HUES6 (cell line): ENCODE results near the gene DHRS2.
"Not testable (repeated sequence)": the region's sequence is repeated elsewhere in the genome, so short reads cannot be mapped to it uniquely, and the experiment has no call there.

ENCODE experiments used
- H3K27ac ChIP-seq: 2 replicates; pipeline ENCODE4 v1.7.0; 2013; ENCODE audit warnings: low read depth, mild to moderate bottlenecking, low read length, inconsistent platforms
- H3K27me3 ChIP-seq: 2 replicates; pipeline ENCODE4 v1.6.1; 2013; ENCODE audit warnings: low read length; ENCODE audit not compliant: control insufficient read depth, insufficient read depth
- H3K36me3 ChIP-seq: 2 replicates; pipeline ENCODE4 v1.6.1; 2013; ENCODE audit warnings: low read length; ENCODE audit not compliant: control insufficient read depth, insufficient read depth
- H3K4me1 ChIP-seq: 2 replicates; pipeline ENCODE4 v1.6.1; 2013; ENCODE audit warnings: low read length; ENCODE audit not compliant: control insufficient read depth, insufficient read depth
- H3K4me3 ChIP-seq: 2 replicates; pipeline ENCODE4 v1.5.1; 2013; ENCODE audit warnings: low read depth, low read length
- H3K9ac ChIP-seq: one replicate; pipeline ENCODE4 v1.6.1; 2013; ENCODE audit warnings: mild to moderate bottlenecking, low read length
- H3K9me3 ChIP-seq: 2 replicates; pipeline ENCODE4 v1.6.1; 2013; ENCODE audit warnings: low read depth, low read length; ENCODE audit not compliant: control insufficient read depth, insufficient read depth

Gene DHRS2, protein sequence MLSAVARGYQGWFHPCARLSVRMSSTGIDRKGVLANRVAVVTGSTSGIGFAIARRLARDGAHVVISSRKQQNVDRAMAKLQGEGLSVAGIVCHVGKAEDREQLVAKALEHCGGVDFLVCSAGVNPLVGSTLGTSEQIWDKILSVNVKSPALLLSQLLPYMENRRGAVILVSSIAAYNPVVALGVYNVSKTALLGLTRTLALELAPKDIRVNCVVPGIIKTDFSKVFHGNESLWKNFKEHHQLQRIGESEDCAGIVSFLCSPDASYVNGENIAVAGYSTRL

GRCh38 chr14:23636317-23637211, at the start of gene DHRS2:
Gene DHRS2, plus strand, starts transcription at chr14:23636364. Its CDS starts 2,501 bp downstream, at chr14:23638865.
- peaks cover 6% of the 10 kb centered on the region; the same call in 1 of the 2 replicates for H3K9me3 ChIP-seq
- H3K4me1 ChIP-seq: peaks cover 18% of the 10 kb centered on the region
- no peak within 1 kb of the TSS for H3K9ac ChIP-seq
- no peaks in the 10 kb centered on the region for H3K27me3 ChIP-seq
- H3K27ac ChIP-seq: no peak within 1 kb of the TSS
- no peaks in the 10 kb centered on the region for H3K36me3 ChIP-seq
- H3K4me3 ChIP-seq: no peak within 1 kb of the TSS

DNA sequence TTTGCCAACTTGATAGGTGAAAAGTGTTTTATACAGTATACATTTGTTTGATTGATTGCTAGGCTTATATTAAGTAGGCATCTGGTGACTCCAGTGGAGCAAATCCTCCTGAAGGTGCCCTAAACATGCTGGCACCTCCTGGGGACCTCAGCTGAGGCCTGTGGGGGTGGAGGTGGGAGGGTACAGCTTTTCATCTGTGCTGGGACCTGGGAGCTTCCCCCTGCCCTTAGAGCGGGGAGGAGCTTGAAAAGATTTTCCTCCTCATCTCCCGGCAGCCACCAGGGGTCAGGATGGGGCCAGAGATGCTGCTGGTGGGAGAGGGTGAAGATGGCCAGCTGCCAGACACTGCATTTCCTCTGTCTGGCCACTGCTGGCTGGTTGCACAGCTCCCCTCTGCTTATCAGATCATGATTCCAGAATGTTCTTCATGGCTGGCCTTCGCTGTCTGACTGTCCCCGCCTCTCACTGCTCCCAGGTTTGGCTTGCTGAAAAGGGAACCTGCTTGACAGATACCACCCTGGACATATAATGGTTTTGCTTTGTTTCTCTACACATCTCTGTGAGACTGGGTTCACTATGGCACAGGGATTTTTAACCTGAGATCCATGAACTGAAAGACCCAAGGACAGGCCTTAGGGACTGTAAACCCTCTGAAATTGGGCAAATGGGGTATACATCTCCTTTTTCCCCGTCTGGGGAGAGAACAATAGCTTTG, 47.1 kb upstream of the DHRS2 start:
- Histone ChIP-seq H3K36me3 (no peaks in the 10 kb centered on the region), H3K27me3 (no peaks in the 10 kb centered on the region), H3K9me3 (no peaks in the 10 kb centered on the region), H3K4me3 (no peak overlapping the region), H3K9ac (no peak overlapping the region), H3K27ac (no peak overlapping the region), H3K4me1 (0 out of 2 replicates have a peak, but pooled peaks cover 2% of the 10 kb centered on the region)

GRCh38 chr14:23589606-23590005, 46.6 kb upstream of the DHRS2 start:
- Histone ChIP-seq H3K4me3 (no peak overlapping the region), H3K9ac (no peak overlapping the region), H3K9me3 (no peaks in the 10 kb centered on the region), H3K36me3 (no peaks in the 10 kb centered on the region), H3K27me3 (no peaks in the 10 kb centered on the region), H3K4me1 (0 out of 2 replicates have a peak, but pooled peaks cover 2% of the 10 kb centered on the region), H3K27ac (no peak overlapping the region)

DNA sequence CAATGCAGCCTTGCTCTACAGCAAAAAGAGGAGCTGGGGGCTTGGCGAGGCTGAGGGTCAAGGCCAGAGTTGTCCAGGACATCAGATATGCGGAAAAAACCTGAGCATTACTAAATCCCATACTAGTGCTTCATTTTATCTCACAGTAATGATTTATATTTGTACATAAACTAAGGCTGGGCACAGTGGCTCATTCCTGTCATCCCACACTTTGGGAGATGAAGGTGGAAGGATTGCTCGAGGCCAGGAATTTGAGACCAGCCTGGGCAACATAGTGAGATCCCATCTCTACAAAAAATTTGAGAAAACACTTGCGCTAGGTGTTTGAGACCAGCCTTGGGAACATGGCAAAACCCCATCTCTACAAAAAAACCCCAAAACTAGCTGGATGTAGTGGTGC, 46.0 kb upstream of the DHRS2 start:
- Histone ChIP-seq H3K27ac (no peak overlapping the region), H3K27me3 (no peaks in the 10 kb centered on the region), H3K9ac (no peak overlapping the region), H3K36me3 (no peaks in the 10 kb centered on the region), H3K4me1 (0 out of 2 replicates have a peak, but pooled peaks cover 2% of the 10 kb centered on the region), H3K9me3 (no peaks in the 10 kb centered on the region), H3K4me3 (no peak overlapping the region)

- not testable (repeated sequence) for H3K4me3 ChIP-seq
Measured at GRCh38 chr14:23594191-23594590, 42.0 kb upstream of the DHRS2 start.

DNA sequence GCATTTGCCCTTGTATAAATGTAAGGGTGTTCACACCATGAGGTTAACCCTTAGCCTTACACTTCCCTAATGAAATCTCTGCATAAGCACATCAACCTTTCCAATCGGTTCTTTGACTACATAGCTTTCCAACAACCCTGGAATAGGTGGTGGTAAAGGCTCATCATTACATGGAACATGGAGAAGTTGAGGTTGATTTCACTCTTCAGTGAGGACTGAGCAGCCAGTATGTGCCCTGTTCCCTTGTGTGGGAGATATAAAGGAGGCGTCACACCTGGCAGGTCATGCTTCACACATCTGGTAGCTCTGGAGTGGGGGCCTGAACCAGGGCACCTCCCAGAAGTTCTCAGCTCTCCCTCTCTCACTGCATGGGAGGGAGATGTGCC, 35.8 kb upstream of the DHRS2 start:
- Histone ChIP-seq H3K9me3 (no peaks in the 10 kb centered on the region), H3K36me3 (no peaks in the 10 kb centered on the region), H3K4me3 (no peak overlapping the region), H3K27ac (no peak overlapping the region), H3K9ac (no peak overlapping the region), H3K27me3 (no peaks in the 10 kb centered on the region), H3K4me1 (no peaks in the 10 kb centered on the region)

More at GRCh38 chr14:23594191-23594590, 42.0 kb upstream of the DHRS2 start:
- not testable (repeated sequence) for H3K4me1 ChIP-seq, H3K36me3 ChIP-seq, H3K9me3 ChIP-seq, H3K9ac ChIP-seq, H3K27me3 ChIP-seq, H3K27ac ChIP-seq

DNA sequence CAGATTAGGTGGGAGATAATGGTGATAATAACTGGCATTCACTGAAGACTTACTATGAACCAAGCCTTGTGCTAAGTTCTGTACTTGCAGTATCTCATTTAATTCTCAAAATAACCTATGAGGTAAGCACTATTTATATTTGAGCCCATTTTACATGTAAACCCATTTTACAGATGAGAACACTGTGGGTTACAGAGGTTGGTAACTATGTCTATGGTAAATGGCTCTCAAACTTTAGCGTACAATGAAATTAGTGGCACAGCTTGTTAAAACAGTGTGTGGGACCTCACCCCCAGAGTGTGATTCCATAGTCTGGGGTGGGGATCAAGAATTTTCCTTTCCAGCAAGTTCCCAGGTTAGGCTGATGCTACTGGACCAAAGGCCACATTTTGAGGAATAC, 35.4 kb upstream of the DHRS2 start:
- H3K9me3 ChIP-seq: no peaks in the 10 kb centered on the region

DNA sequence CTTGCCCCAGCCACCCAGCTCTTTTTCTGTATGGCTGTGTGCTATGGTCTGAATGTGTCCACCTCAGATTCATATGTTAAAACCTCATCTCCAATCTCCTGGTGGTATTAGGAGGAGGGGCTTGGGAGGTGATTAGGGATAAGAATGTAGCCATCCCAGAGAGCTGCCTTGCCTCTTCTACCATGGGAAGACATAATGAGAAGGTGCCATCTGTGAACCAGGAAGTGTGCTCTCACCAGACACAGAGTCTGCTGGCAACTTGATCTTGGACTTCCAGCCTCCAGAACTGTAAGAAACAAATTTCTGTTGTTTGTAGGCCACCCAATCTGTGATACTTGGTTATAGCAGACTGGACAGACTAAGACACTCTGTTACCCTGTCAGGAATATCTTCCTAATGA, 34.7 kb upstream of the DHRS2 start:
- no peak overlapping the region for H3K27ac ChIP-seq
- no peak overlapping the region for H3K9ac ChIP-seq
- no peaks in the 10 kb centered on the region for H3K36me3 ChIP-seq
- no peak overlapping the region for H3K4me3 ChIP-seq
- H3K4me1 ChIP-seq: no peaks in the 10 kb centered on the region
- no peaks in the 10 kb centered on the region for H3K9me3 ChIP-seq
- peaks cover 6% of the 10 kb centered on the region; the same call in 1 of the 2 replicates for H3K27me3 ChIP-seq

More for the DNA sequence above, 35.4 kb upstream of the DHRS2 start:
- H3K27me3 ChIP-seq: peaks cover under 1% of the 10 kb centered on the region; the same call in 1 of the 2 replicates
- no peak overlapping the region for H3K9ac ChIP-seq
- H3K36me3 ChIP-seq: no peaks in the 10 kb centered on the region
- no peak overlapping the region for H3K4me3 ChIP-seq
- no peaks in the 10 kb centered on the region for H3K4me1 ChIP-seq
- no peak overlapping the region for H3K27ac ChIP-seq

GRCh38 chr14:23601845-23602180, 34.4 kb upstream of the DHRS2 start:
- H3K4me3 ChIP-seq: no peak overlapping the region
- H3K9ac ChIP-seq: no peak overlapping the region
- no peak overlapping the region for H3K27ac ChIP-seq
- H3K9me3 ChIP-seq: no peaks in the 10 kb centered on the region
- H3K4me1 ChIP-seq: no peaks in the 10 kb centered on the region
- H3K27me3 ChIP-seq: peaks cover 10% of the 10 kb centered on the region; the same call in 1 of the 2 replicates
- no peaks in the 10 kb centered on the region for H3K36me3 ChIP-seq

- no peak overlapping the region for H3K27ac ChIP-seq
- no peaks in the 10 kb centered on the region for H3K36me3 ChIP-seq
- H3K4me3 ChIP-seq: no peak overlapping the region
- H3K4me1 ChIP-seq: no peaks in the 10 kb centered on the region
- peaks cover 16% of the 10 kb centered on the region; the same call in 1 of the 2 replicates for H3K27me3 ChIP-seq
- H3K9me3 ChIP-seq: no peaks in the 10 kb centered on the region
- H3K9ac ChIP-seq: no peak overlapping the region
Measured at GRCh38 chr14:23602181-23603095, 33.7 kb upstream of the DHRS2 start.
